Body of pancreas (tissue), 4 donors: ENCODE data around the gene HNRNPL. TPM values are rescaled to one million over a fixed set of nuclear protein-coding genes. Genes with fewer than 3 reads are reported as not detected.
"Not testable (repeated sequence)": the region's sequence is repeated elsewhere in the genome, so short reads cannot be mapped to it uniquely, and the experiment has no call there.

Experiments
- ATAC-seq: fragments of 150-250 bp; one replicate; pipeline ENCODE4 v1.9.1; 2016
- DNase-seq, 4 donors: peaks; one replicate each; pipeline ENCODE4 v3.0.0-alpha.2; 2019
- H3K27ac ChIP-seq, 4 donors: fragments of 200-600 bp; sonication (generic); 1 replicate in 3 of 4; 2 replicates in 1 of 4; pipeline versions ENCODE4 v1.5.1 to v1.6.1; 2016 to 2019; ENCODE audit warnings: mild to moderate bottlenecking in 1 of 4, mixed read lengths in 1 of 4, moderate library complexity in 1 of 4
- H3K27me3 ChIP-seq, 2 donors: fragments of 200-600 bp; sonication (generic); one replicate each; pipeline ENCODE4 v1.6.0; 2016; ENCODE audit warnings: mild to moderate bottlenecking in 1 of 2
- H3K36me3 ChIP-seq, 2 donors: fragments of 200-600 bp; sonication (generic); replicated peaks in 1 of 2; 2 replicates each; pipeline ENCODE4 v1.5.1; 2016; ENCODE audit warnings: low read depth in 2 of 2; ENCODE audit not compliant: insufficient read depth in 1 of 2
- H3K4me1 ChIP-seq: fragments of 200-600 bp; sonication (generic); one replicate; pipeline ENCODE4 v1.6.0; 2016
- H3K4me3 ChIP-seq, 2 donors: fragments of 200-600 bp; sonication (generic); 1 replicate in 1 of 2; 2 replicates in 1 of 2; pipeline ENCODE4 v1.5.1; 2016 to 2019
- H3K9me3 ChIP-seq, 3 donors: fragments of 200-600 bp; sonication (generic); 1 replicate in 2 of 3; 2 replicates in 1 of 3; pipeline ENCODE4 v1.5.1; 2016
- CTCF ChIP-seq, 7 experiments: fragments of 450-650 bp in 4 of 7; fragments of 200-600 bp in 3 of 7; sonication (generic) in 3 of 7; IDR thresholded peaks; one replicate each; pipeline ENCODE4 v1.5.1; 2016 to 2019; ENCODE audit warnings: antibody characterized with exemption in 7 of 7
- POLR2A ChIP-seq, 3 donors: fragments of 450-650 bp; IDR thresholded peaks; one replicate each; pipeline ENCODE4 v1.6.1; 2016; ENCODE audit warnings: antibody characterized with exemption in 3 of 3, mild to moderate bottlenecking in 2 of 3
- WGBS, 2 donors: methylation state at CpG; one replicate each; pipeline ENCODE4 v1.1.5; 2017; 5-methylcytosine and 5-hydroxymethylcytosine counted together
- intact Hi-C: fragments of 100-400 bp; cut with DNase I; formaldehyde crosslinking; loops from one replicate; pipeline ENCODE4 v1.15.1; 2023
- total RNA-seq, 2 donors: library from RNA; depleted of rRNA; stranded (reverse); fragments of >200 nt; gene quantifications; one replicate each; pipeline ENCODE4 v1.1.0, GENCODE V29; 2016

HNRNPL gene
- total RNA-seq, 2 donors from 2014 or later, result 80.4 to 139 TPM

GRCh38 chr19:38819231-38819920, 30.4 kb downstream of the HNRNPL start:
- Histone ChIP-seq H3K36me3 (peaks cover 0 to 12% of the 10 kb centered on the region in 2 donors), H3K27ac (no peak overlapping the region), H3K4me1 (peaks cover 7% of the 10 kb centered on the region), H3K9me3 (no peaks in the 10 kb centered on the region), H3K27me3 (no peaks in the 10 kb centered on the region), H3K4me3 (no peak overlapping the region)
- intact Hi-C loops, result no loop called here
- TF ChIP-seq POLR2A (IDR thresholded peaks at IDR 0.05), result no peak
- TF ChIP-seq CTCF (IDR thresholded peaks at IDR 0.05), result no peak
- 68 to 72% methylated on average over 13 of the region's 13 CpGs for whole genome bisulfite sequencing, 2 donors
- DNase-seq, result peak in 1 of 4 donors; percentile 18
- ATAC-seq, result peak; percentile 37

- Histone ChIP-seq H3K27ac (no peak overlapping the region), H3K27me3 (no peaks in the 10 kb centered on the region), H3K4me1 (peaks cover 22% of the 10 kb centered on the region), H3K36me3 (peaks cover 0 to 9% of the 10 kb centered on the region in 2 donors), H3K9me3 (no peaks in the 10 kb centered on the region), H3K4me3 (no peak overlapping the region)
- TF ChIP-seq CTCF (IDR thresholded peaks at IDR 0.05), result no peak
- no peak for TF ChIP-seq POLR2A (IDR thresholded peaks at IDR 0.05)
- no peak for DNase-seq
- 91 to 94% methylated on average over 7 to 15 of the region's 15 CpGs for WGBS, 2 donors
- no peak for ATAC-seq
- intact Hi-C loops, result no loop called here
Observed at GRCh38 chr19:38817081-38817480, 32.7 kb downstream of the HNRNPL start.

GRCh38 chr19:38816131-38816750, 33.5 kb downstream of the HNRNPL start:
- Histone ChIP-seq H3K9me3 (no peaks in the 10 kb centered on the region), H3K4me3 (no peak overlapping the region), H3K36me3 (peaks cover 0 to 9% of the 10 kb centered on the region in 2 donors), H3K4me1 (peaks cover 22% of the 10 kb centered on the region), H3K27ac (no peak overlapping the region), H3K27me3 (no peaks in the 10 kb centered on the region)
- no peak for TF ChIP-seq CTCF (IDR thresholded peaks at IDR 0.05)
- no peak for TF ChIP-seq POLR2A (IDR thresholded peaks at IDR 0.05)
- 86 to 89% methylated on average over 7 to 17 of the region's 18 CpGs for WGBS, 2 donors
- no peak for DNase-seq
- intact Hi-C loops, result no loop called here
- no peak for ATAC-seq

- Histone ChIP-seq H3K4me3 (no peak overlapping the region), H3K36me3 (peaks cover 0 to 9% of the 10 kb centered on the region in 2 donors), H3K27ac (no peak overlapping the region), H3K27me3 (no peaks in the 10 kb centered on the region), H3K9me3 (no peaks in the 10 kb centered on the region), H3K4me1 (peaks cover 22% of the 10 kb centered on the region)
- TF ChIP-seq CTCF (IDR thresholded peaks at IDR 0.05) (no peak), POLR2A (IDR thresholded peaks at IDR 0.05) (no peak)
- DNase-seq (no peak), ATAC-seq (no peak)
- intact Hi-C loops, result no loop called here
- 91% methylated on average over 26 to 33 of the region's 34 CpGs for whole genome bisulfite sequencing, 2 donors
Observed at GRCh38 chr19:38815059-38816001, 34.5 kb downstream of the HNRNPL start.

GRCh38 chr19:38813932-38814331, 35.9 kb downstream of the HNRNPL start:
- H3K36me3 ChIP-seq, H3K27me3 ChIP-seq, DNase-seq, intact Hi-C loops, H3K9me3 ChIP-seq, H3K4me3 ChIP-seq: not testable (repeated sequence)
- H3K27ac ChIP-seq, result peak overlapping the region in 2 of 4 donors; percentile 14 to 77
- 76 to 80% methylated on average over 2 of the region's 2 CpGs for WGBS, 2 donors
- peaks cover 15% of the 10 kb centered on the region for H3K4me1 ChIP-seq
- peak; percentile 5 for ATAC-seq
